Measurements from ENCODE around the gene REEP6.
A peak's percentile ranks its signal among the peaks of the same experiment; 100 is the strongest.
"Not testable (repeated sequence)": the region's sequence is repeated elsewhere in the genome, so short reads cannot be mapped to it uniquely, and the experiment has no call there.

The REEP6 gene

DNA sequence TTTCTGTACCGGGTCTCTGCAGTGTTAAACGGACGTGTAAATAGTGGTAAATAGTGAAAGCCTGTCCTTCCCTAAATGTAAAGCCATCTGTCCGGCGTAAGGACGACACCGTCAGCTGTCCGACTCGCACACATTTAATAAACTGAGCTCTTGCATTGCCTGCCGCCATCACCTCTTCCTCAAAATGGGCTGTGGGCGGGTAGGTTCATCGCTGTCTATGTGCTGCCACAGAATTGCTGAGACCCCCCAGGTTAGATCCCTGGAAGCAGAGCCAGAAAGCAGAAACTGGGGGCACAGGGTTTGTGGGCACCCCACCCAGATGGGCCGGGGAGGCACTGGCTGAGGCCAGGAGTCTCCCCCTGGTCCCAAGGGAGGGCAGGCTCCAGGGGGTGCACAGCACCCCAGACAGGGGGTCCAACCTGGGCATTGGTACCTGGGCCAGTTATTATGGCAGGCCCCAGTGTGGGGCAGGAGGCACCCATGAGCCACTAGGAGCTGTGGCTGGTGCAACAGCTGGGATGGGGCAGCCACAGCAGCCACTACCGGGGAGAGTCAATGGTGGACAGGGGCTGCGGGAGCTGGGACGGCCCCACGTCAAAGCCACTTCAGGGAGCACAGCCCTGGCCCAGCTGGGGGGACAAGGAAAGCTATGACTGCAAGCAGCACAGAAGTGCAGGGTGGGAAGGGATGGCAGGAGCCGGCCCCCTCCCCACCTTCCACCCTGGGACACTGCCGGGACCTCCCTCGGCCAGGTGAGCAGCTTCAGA is 17.7 kb upstream of the REEP6 start:
- DNase-seq, result no peak

DNA sequence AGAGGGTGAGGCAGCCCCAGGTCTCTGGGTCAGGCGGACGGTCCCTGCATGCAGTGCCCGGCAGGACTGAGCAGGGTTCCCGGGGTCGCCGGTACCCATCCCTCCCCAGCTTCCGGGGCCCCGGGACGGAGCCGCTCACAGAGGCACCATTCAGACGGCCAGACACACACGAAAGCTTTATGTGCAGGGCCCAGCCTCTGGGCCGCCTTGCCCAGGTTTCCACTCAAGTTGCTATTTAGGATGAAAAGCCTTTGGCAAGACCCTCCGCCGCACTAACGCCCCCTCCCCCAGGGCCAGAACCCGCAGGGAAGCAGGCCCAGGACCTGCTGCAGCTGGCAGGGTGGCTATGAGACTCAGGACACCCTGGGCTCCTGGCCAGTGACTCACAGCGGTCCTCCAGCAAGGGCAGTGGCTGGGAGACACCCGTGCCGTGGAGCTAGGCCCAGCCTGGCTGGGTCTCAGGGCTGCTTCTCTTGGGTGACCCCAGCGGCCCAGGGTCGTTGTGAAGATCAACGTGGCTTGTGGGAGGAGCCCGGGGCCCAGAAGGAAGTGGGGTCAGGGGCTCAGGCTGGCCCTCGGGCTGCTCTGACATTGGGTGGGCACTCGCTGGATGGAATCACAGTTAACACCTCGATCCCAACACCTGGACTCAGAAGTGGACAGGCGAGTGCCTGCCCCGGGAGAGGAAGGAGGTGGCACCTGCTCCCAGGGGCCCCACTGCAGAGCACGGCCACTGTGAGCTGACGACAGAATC is 16.8 kb upstream of the REEP6 start:
- no peak for DNase-seq

DNA sequence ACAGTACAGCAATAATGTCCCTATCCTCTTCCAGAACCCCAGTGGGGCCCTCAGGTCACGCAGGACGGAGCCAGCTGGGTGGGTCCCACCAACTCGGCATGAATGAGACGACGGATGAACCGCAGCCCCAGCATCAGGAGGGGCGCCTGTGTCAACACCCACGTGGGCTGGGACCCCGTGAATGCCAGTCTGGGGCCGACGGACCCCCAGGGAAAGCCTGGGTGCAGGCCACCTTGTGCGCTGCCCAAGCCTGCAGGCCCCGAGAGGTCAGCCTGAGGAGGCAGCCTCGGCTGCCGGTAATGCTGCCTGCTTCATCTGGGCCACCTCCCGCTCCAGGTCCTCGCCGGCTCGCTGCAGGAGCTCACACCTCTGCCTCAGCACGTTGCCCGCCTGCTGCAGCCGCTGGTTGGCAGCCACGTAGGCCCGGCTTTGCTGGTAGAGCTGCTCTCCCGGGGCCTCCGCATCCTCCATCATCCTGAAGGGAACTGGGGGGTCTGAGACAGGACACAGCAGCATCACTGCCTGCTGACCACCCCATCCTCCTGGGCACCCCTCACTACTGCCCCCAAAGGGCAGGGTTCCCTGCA is 16.1 kb upstream of the REEP6 start:
- DNase-seq, result no peak

DNA sequence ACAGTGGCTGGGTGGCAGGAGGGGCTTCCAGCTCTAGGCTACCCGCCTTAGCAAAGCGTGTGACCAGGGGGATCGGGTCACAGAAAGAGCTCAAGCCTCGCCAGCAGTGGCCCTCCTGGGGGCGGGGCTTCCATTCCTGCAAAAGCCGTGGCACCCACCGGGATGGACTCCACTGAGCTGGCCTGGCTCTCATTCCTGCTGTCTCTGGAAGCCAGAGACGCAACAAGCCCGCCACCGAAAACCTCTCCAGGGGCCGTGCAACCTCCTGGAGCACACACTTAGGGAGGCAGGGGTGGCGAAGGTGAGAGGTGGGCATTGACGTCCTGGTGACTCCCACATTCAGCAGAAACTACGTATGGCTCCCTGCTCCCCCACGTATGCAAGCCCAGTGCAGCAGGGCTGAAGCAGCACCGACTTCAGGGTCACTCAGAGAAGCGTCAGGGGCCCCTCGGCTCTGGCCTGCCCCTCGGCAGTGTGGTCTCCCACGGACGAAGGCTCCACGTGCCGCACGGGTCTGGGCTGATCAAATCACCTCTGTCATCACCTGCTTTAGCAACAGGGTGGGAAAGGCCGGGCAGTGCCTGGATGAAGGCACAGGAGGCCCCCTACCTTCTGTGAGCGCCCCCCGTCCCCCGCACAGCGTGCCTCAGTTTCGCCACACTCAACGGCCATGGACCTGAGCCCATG is 15.1 kb upstream of the REEP6 start:
- no peak for DNase-seq

DNA sequence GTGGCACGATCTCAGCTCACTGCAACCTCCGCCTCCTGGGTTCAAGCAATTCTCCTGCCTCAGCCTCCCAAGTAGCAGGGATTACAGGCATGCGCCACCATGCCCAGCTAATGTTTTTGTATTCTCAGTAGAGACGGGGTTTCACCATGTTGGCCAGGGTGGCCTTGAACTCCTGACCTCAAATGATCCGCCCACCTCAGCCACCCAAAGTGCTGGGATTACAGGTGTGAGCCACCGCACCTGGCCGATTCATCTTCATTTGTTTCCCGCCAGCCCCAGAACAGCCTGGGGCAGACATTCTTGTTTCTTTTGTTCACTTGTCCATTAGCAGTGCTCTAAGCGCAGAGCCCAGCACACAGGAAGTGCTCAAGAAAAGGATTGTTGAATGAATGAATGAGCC is 13.9 kb upstream of the REEP6 start:
- DNase-seq, result not testable (repeated sequence)

DNA sequence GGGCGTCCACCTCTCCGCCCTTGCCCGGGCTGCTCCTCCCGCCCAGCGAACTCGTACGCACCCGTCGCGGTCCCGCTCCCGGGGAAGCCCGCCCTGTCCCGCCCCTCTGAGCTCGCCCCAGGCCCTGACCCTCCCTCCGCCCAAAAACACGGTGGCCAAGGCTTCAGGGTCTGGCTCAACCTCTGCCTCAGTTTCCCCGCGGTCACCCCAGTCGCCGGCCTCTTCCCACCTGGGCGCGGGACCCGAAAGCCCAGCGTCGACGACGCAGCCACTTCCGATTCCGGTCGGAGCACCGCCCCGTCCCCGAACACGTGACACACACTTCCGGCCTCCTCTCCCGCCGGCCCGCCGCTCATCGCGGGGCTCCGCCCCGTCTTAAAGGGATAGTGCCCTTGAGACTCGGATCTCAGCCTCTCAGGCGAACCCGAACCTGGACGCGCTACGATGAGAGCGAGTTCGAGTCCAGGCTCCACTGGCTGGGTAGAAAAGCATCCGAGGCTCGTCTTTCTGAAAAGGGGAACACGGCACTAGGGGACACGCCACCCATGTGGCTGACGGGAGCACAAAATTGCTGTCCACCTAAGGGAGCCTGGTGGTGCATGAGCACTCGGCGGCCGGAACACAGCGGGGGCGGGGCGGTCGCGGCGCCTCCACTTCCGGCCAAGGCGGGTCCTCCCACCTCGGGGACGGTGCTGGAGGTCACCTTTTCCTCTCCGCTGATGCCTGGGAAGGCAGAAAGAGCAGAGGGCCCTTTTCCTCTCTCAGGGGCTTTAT is 11.9 kb upstream of the REEP6 start, which contains the start of gene C19orf25:
TSS of gene C19orf25 (minus strand) at position 282 of the 774 bp plus-strand sequence. CDS start 312 bp downstream, outside the sequence.
- peak; percentile 93 for DNase-seq

DNA sequence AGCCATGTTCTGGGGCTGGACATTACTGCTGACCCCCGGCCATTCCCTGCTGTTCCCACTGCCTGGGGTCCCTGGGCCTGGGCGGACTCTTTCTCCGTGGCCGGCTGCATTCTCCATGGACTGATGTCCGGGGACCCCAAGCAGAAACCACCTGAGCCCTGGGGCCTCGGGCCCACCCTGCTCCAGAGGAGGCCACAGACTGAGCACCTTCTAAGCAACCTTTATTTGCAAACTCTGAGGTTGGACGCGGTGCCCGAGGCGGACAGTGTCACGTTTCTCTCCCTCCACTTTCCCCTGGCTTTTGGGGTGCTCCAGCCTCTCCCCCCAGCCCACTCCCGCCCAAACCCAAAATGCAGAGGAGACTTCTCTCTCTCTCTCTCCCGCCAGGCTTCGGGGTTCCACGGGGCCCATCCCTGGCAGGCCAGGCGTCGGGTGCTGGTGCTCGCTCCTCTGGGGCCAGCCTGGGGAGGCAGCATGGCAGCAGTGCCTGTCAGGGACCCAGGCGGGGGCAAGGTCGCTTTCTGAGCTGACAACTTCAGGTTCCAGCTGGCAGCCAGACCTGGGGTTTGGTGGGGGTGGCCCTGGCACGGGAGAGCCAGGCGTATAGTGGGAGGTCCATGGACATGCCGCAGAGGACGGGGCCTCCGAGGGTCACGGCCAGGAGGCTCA is 9.6 kb upstream of the REEP6 start:
- no peak for DNase-seq

DNA sequence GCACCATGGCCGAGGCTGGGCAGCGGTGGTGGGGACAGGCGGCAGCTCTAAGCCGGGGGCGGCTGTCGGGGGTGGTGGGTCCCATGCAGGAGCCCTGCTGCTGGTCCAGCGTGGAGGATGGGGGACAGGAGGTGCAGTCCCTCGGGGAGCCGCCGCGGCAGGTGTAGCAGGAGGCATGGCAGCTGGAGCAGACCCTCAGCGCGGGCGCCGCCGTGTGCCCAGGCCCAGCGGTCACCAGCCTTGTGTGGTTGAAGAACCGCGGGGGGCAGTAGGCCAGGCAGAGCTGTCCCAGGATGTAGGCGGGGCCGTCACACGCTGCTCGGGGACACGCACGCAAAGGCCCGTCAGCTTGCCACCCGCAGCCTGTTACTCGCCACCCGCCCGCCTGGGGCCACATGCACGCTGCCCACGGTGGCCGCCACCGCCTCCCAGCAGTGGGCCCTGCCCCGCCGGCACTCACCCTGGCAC is 9.1 kb upstream of the REEP6 start:
- DNase-seq, result no peak

DNA sequence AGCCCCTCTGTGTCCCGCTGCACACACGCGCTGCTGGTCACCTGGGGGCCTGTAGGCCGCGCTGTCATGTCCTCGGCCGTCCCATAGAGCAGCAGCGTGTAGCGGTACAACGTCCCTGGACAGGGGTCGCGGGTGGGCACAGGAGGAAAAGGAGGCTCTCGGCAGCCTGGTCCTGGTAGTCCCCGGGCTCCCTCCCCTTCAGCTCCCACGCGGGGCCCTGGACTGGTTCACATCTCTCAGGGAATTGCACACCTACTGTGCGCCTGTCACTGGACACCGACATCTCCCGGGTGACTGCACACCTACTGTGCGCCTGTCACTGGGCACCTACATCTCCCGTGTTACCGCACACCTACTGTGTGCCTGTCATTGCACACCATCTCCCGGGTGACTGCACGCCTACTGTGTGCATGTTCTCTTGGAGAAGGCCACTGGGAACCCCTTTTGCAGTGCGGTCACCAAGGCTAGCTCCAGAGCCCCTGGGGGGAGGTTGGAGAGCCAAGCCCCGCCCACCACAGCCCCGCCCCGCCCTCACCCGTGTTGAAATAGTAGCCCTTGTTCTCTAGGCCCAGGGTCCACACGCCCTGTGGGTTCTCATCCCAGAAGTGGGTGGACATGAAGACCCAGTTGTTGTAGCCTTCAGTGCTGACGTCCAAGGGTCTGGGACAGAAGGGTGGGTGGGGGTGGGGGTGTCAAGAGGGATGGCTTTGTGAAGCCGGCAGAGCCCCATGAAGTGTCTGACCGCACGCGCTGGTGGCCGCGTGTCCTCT is 8.4 kb upstream of the REEP6 start:
- no peak for DNase-seq

DNA sequence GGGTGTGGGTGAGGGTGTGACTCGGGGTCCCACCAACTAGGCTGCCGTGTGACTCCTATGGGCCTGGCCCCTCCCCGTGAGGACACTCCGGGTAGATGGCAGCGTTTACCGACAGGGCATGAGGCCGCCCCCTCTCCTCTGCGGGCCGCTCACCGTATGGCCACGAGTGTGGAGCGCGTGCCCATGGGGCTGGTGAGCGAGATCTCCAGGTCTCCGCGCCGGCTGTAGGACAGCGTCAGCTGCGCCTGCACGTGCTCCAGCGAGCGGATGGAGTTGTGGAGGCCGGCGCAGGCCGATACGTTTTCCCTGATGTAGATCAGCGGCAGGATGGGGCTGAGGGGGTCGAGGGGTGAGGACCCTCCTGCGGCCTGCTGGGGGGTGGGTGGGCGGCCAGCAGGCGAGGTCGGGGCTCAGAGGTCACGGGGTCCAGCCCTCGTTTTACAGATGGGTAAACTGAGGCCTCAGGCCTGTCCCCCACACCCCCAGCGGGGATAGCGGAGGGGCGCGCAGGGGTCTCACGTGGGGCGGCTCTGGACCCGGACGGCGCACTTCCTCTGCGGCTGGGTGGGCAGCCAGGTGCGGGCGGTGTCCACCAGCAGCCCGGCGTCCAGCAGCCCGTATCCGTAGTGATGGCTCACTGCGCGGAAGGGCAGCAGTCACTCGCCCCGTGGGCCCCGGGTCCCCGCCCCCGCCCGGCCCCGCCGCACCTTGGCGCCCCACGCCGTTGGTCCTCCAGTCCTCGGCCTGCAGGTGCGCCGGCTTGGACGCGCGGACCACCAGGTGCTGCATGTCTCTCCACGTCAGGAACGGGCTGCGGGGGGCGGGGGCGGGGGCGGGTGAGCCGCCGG is 7.6 kb upstream of the REEP6 start:
- DNase-seq, result no peak

DNA sequence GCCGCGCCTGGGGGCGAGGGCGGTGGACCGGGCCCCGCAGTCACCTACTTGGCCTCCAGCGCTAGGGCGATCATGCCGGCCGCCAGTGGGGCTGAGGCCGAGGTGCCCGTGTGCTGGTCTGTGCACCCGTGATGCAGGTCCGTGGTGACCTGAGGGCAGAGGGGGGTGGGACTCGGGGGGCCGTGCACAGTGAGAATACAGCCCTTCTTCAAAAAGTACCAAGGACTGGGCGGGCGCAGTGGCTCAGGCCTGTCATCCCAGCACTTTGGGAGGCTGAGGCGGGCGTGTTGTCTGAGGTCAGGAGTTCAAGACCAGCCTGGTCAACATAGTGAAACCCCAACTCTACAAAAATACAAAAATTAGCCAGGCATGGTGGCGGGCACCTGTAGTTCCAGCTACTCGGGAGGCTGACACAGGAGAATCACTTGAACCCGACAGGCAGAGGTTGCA is 7.0 kb upstream of the REEP6 start:
- DNase-seq, result no peak

DNA sequence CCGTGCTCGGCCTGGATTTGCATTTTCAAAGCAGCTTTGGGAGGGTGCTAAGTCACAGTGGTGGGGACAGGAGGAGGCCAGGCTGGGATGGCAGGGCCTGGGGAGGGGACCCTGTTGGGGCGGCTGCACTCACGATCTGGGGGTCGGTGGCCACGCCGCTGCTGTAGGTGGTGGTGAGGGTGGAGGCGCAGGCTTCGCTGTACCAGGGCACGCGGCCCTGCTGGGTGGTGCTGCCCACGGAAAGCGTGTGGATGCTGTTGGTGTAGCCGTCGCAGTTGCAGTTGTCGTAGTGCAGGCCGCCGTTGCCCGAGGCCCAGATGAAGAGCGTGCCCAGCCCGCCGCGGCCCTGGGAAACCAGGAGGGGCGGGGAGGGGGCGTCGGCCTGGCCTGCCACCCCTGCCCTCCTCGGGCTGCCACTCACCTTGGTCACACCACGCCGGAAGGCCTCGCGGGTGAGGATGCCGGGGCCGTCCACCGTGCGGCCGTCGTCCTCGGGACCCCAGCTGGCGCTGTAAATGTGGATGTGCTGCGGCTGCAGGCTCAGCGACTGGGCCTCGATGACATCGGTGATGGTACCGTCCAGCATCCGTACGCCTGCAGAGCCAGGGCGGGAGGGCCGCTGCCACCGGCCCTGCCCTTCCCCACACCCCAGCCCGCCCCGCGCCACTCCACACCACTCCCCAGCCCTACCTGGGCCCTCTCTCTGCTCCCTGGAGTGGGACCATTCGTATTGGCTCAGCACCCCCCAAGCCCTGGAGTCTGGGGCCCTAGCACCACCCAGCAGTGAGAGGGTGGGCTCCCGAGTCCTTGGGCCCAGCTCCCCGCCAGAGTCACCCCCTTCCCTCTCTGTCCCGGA is 4.0 kb upstream of the REEP6 start:
- no peak for DNase-seq

DNA sequence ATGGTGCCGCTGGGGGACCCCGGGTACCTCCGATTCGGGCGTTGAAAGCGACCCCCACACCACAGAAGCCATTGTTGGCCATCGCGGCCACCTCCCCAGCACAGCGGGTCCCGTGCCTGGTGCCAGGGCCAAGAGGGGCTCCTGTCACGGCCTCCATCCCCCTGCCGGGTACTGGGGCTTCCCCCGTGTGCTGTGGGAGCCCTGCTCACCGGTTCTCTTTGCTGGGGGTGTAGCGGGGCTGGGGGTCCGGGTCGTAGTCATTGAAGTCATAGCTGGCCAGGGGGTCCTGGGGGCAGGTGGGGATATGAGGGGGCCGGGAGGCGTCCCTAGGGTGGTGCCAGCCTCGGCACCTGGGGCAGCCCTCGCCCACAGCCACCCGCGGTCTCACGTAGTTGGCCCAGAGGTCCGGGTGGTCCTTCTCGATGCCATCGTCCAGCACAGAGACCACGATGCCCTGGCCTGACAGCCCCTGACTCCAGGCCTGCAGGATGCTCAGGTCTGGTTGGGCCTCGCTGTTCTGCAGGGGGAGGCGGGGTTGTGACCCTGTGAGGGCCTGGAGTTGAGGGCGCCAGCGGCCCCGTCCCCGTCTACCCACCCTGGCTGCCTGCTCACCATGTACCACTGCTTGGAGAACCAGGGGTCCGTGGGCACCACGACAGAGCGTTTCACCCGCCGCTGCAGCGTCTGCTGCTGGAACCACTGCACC is 3.3 kb upstream of the REEP6 start:
- DNase-seq, result no peak

DNA sequence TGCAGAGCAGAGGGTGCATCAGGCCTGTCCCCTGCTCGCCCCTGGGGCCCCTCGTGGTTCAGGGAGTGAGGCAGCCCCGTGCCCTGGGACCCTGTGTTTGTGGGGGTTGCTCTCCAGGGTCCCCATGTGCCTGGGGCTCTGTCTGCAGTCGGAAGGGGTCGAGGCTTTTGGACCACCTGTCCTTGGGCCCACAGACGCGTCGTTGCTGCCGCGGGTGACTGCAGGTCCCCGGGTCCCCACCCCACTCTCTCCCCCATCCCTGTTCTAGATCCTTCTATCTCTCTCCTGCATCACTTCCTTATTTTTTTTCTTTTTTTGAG is 2.7 kb upstream of the REEP6 start:
- DNase-seq, result no peak

DNA sequence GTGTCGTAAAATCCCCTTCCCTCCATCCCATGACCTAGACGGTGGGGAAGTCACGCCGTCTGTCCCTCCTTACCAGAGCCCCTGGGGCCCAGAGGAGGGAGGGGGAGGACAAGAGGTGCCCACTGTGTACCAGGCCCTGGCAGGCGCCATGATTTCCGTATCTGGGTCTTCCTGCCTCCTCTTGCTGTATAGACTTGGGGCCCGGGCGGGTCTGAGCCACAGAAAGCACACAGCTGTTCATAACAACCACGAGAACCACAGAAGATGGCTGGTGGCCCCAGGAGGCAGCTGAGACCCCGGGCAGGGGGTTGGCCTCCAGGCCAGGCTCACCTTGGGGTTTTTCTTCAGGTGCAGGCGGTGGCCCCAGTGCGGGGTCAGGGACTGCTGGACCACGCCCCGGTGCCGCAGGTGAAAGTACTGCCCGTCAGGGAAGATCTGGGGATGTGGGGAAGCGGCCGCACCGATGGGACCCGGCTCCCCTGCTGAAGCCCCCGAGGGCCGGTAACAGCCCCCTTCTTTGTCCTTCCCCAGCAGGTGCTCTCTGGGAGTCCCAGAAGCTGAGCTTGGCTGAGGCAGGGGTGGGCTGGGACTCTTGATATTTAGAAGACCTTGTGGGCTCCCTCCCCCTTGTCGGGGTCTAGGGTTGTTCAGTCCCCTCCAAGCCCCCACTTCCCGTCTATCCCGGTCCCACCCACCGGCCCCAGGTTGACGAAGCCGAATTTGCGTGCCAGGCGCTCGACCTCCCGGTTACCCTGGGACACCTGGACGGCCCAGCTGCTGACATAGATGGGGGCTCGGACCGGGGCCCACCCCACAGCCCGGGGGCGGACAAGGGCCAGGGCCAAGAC is 1.3 kb upstream of the REEP6 start:
- DNase-seq, result no peak

DNA sequence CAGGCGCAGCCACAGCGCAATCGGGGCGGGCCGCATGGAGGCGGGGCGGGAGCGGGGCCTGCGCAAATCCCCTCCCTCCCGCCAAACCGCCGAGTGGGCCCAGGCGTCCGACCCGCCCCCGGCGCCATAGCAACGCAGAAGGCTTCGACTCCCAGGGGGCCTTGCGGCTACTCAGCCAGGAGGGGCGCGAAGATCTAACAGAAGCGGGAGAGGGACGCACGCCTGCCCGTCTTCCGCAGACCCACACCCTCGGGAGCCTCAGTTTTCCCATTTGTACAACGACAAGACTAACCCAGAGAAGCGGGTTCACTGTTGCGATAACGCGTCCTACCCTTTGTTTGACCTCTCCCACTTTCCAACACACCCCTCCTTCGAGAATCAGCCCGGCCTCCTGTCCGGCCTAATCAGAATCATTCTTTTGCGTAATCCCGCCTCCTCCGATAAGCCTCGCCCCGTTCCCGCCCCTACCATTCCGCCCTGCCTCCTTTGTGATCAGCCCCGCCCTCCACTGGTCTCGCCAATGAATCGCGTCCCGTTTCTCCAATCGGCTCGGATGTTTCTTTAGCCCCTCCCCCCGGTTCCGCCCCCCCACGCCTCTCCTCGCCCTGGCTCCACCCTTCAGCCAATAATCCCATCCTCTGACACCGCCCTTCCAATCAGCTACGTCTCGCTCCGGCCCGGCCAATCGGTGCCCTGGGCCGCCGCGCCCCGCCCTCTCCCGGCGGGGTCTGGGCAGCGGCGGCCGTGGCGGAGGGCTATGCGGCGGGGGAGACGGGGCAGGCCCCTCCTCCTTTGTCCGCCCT is 469 bp upstream of the REEP6 start, which contains the start of gene PCSK4:
TSS of gene PCSK4 (minus strand) at position 40 of the 803 bp plus-strand sequence. CDS start at position 36, 4 bp downstream.
- peak; percentile 99 for DNase-seq

DNA sequence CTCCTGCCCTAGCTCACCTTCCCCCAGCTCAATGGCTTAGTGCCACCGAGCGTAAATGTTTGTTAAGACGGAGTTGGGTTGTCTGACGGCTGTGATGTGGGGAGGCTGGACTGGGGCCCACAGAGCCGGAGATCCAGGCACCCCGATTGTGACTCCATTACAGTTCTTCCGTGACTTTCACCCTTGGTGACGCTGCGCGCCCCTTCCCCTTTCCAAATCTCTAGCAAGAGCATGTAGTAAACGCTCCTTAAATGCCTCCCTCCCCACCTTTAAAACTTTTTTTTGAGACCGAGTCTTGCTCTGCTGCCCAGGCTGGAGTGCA is 829 bp downstream of the REEP6 start:
- no peak for DNase-seq

All from fibroblast of skin of right quadriceps (primary cell).